Erythroblast (primary cell): Measurements from ENCODE around the gene LRMDA.

Source experiments
- GATA1 ChIP-seq: IDR thresholded peaks from 2 replicates; pipeline ENCODE4 v1.6.1; 2011; ENCODE audit warnings: low read depth, mild to moderate bottlenecking, control low read depth, low read length, moderate library complexity
- POLR2A ChIP-seq: IDR thresholded peaks from 2 replicates; pipeline ENCODE4 v1.6.1; 2011; ENCODE audit warnings: mild to moderate bottlenecking, low read length

DNA sequence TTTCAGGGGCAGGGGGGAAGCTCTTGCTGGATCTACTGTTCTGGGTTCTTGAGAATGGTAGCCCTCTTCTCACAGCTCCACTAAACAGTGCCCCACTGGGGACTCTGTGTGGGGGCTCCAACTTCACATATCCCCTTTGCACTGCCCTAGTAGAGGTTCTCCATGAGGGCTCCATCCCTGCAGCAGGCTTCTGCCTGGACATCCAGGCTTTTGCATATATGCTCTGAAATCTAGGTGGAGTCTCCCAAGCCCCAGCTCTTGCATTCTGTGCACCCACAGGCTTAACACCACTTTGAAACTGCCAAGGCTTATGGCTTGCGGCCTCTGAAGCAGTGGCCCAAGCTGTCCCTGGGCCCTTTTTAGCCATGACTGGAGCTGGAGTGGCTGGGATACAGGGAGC lies 150.7 kb downstream of the LRMDA start:
- TF ChIP-seq POLR2A (no peak), GATA1 (no peak)
